Cardiac septum (tissue), 1 donor: ENCODE results near the gene JAGN1. TPM values are rescaled to one million over a fixed set of nuclear protein-coding genes. Genes with fewer than 3 reads are reported as not detected.
"Not testable (repeated sequence)": the region's sequence is repeated elsewhere in the genome, so short reads cannot be mapped to it uniquely, and the experiment has no call there.

Experiments used
- DNase-seq: peaks from one replicate; pipeline ENCODE4 v3.0.0-alpha.2; 2020; ENCODE audit warnings: low spot score
- intact Hi-C: fragments of 100-400 bp; cut with DNase I; formaldehyde crosslinking; loops from one replicate; pipeline ENCODE4 v1.14.0; 2022
- total RNA-seq: library from RNA; stranded (reverse); fragmentation: NEBNext Ultra II Directional; extraction: Animal tissue kit (Norgen Biotek cat#: 25700); gene quantifications from one replicate; pipeline ENCODE4 v1.2.1, GENCODE V29; 2021
- donor health status: DM: no; HTN: no; CAD: no.

Gene JAGN1
- total RNA-seq, 1 donor from 2014 or later = 17.3 TPM

GRCh38 chr3:9864200-9864927 is 26.0 kb upstream of the JAGN1 start:
- DNase-seq = no peak
- intact Hi-C loops = no loop called here

GRCh38 chr3:9865125-9865637 is 25.2 kb upstream of the JAGN1 start:
- DNase-seq, intact Hi-C loops: not testable (repeated sequence)

GRCh38 chr3:9866639-9867038 is 23.8 kb upstream of the JAGN1 start:
- peak; percentile 60 for DNase-seq
- intact Hi-C loops = no loop called here

GRCh38 chr3:9867106-9867505 is 23.3 kb upstream of the JAGN1 start:
- peak; percentile 39 for DNase-seq
- intact Hi-C loops = no loop called here

GRCh38 chr3:9869955-9870354 is 20.5 kb upstream of the JAGN1 start:
- intact Hi-C loops = no loop called here
- DNase-seq = no peak

GRCh38 chr3:9870978-9871377 is 19.4 kb upstream of the JAGN1 start:
- no peak for DNase-seq
- intact Hi-C loops = no loop called here

GRCh38 chr3:9872067-9872466 is 18.3 kb upstream of the JAGN1 start:
- DNase-seq = peak; percentile 7
- intact Hi-C loops = not testable (repeated sequence)

- DNase-seq = no peak
- intact Hi-C loops = no loop called here
Observed at GRCh38 chr3:9875448-9875847, 15.0 kb upstream of the JAGN1 start.

GRCh38 chr3:9876255-9876654 is 14.2 kb upstream of the JAGN1 start:
- intact Hi-C loops, DNase-seq: not testable (repeated sequence)

GRCh38 chr3:9876991-9877390 is 13.4 kb upstream of the JAGN1 start:
- intact Hi-C loops = no loop called here
- no peak for DNase-seq

GRCh38 chr3:9878700-9879099 is 11.7 kb upstream of the JAGN1 start:
- no peak for DNase-seq

GRCh38 chr3:9879830-9880549 is 10.4 kb upstream of the JAGN1 start, which contains the start of gene CIDEC:
CIDEC (minus strand) TSS chr3:9880253; CDS start chr3:9878486, 1,767 bp downstream.
- DNase-seq = no peak
- intact Hi-C loops = no loop called here

More at GRCh38 chr3:9878700-9879099, 11.7 kb upstream of the JAGN1 start:
- intact Hi-C loops = no loop called here

GRCh38 chr3:9881441-9881840 is 9.0 kb upstream of the JAGN1 start:
- intact Hi-C loops = no loop called here

GRCh38 chr3:9883706-9884554 is 6.5 kb upstream of the JAGN1 start:
- no peak for DNase-seq
- intact Hi-C loops = no loop called here

More at GRCh38 chr3:9881441-9881840, 9.0 kb upstream of the JAGN1 start:
- no peak for DNase-seq

- intact Hi-C loops = no loop called here
- DNase-seq = no peak
Observed at GRCh38 chr3:9884555-9885165, 5.8 kb upstream of the JAGN1 start.

GRCh38 chr3:9886328-9886727 is 4.1 kb upstream of the JAGN1 start:
- intact Hi-C loops = no loop called here
- no peak for DNase-seq

- DNase-seq = no peak
- intact Hi-C loops = no loop called here
Observed at GRCh38 chr3:9887480-9887879, 2.9 kb upstream of the JAGN1 start.

GRCh38 chr3:9888540-9888939 is 1.9 kb upstream of the JAGN1 start:
- no peak for DNase-seq
- intact Hi-C loops = no loop called here

- DNase-seq = no peak
- intact Hi-C loops = no loop called here
Observed at GRCh38 chr3:9889405-9889804, 1.0 kb upstream of the JAGN1 start.
